Nephron progenitor cell (in vitro differentiated cells): ENCODE results near the gene UTP11.
A peak's percentile ranks its signal among the peaks of the same experiment; 100 is the strongest.

Experiments
- DNase-seq: peaks from one replicate; pipeline ENCODE4 v3.0.0; 2021
- H3K27ac Mint-ChIP-seq: 2 replicates; pipeline ENCODE4 v1.8.0; 2021; ENCODE audit warnings: mild to moderate bottlenecking, moderate library complexity, mixed read lengths
- H3K27me3 Mint-ChIP-seq: 2 replicates; pipeline ENCODE4 v1.8.0; 2021; ENCODE audit warnings: mild to moderate bottlenecking, low read depth, mixed read lengths; ENCODE audit not compliant: poor library complexity
- H3K36me3 Mint-ChIP-seq: 2 replicates; pipeline ENCODE4 v1.8.0; 2021; ENCODE audit warnings: low read depth, mixed read lengths
- H3K4me1 Mint-ChIP-seq: 2 replicates; pipeline ENCODE4 v1.8.0; 2021; ENCODE audit warnings: mixed read lengths
- H3K4me3 Mint-ChIP-seq: 2 replicates; pipeline ENCODE4 v1.8.0; 2021; ENCODE audit warnings: mild to moderate bottlenecking, moderate library complexity, mixed read lengths
- H3K9me3 Mint-ChIP-seq: 2 replicates; pipeline ENCODE4 v1.8.0; 2021; ENCODE audit warnings: mild to moderate bottlenecking, moderate library complexity, mixed read lengths
- TF ChIP-seq, protein P1 (sequence below): fragments of 200-600 bp; sonication (generic); IDR thresholded peaks from 2 replicates; pipeline ENCODE4 v1.5.0; 2021; ENCODE audit warnings: antibody characterized with exemption

UTP11 gene

DNA sequence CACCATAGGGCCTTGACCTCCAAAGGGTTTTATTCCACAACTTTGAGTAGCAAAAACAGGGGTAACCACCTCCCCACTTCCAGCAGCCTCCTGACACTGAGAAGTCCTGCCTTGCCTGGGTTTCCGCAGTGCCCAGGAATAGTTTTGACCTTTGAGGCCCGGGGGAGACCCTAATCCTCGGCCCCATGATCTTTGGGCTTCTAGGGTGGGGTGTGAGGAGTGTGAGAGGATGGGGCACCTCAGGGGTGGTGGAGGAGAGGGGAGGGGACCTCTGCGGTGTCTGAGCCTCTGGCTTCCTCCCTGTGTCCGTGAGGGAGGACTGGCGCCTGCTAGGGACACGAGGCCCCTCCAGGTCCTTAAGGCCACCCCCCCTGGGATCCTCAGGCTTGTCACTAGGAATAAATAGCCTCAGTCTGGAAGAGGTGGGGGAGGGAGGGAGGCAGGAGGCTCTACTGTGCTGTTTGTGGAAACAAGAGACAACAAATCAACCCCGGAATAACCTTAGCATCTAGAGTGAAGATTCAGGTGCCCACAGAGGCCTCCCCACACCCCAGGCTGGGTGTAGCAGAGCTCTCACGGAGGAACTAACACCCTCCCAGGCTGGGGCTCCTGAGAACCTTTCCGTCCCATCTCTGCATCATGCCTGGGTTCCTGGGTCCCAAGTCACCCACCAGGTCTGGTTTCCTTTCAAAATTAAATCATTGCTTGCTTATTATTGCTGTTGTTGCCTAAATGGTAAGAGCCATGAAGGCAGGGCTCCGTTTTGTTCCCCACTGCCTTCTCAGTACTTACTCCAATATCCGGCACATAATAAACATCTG lies 6.3 kb upstream of the UTP11 start:
- no peaks in the 10 kb centered on the region for H3K36me3 Mint-ChIP-seq
- peaks cover 5% of the 10 kb centered on the region for H3K27me3 Mint-ChIP-seq
- H3K4me3 Mint-ChIP-seq: peak overlapping the region; percentile 74
- peak overlapping the region; percentile 95 for H3K27ac Mint-ChIP-seq
- DNase-seq: peak; percentile 58
- no peaks in the 10 kb centered on the region for H3K9me3 Mint-ChIP-seq
- TF ChIP-seq, protein P1, sequence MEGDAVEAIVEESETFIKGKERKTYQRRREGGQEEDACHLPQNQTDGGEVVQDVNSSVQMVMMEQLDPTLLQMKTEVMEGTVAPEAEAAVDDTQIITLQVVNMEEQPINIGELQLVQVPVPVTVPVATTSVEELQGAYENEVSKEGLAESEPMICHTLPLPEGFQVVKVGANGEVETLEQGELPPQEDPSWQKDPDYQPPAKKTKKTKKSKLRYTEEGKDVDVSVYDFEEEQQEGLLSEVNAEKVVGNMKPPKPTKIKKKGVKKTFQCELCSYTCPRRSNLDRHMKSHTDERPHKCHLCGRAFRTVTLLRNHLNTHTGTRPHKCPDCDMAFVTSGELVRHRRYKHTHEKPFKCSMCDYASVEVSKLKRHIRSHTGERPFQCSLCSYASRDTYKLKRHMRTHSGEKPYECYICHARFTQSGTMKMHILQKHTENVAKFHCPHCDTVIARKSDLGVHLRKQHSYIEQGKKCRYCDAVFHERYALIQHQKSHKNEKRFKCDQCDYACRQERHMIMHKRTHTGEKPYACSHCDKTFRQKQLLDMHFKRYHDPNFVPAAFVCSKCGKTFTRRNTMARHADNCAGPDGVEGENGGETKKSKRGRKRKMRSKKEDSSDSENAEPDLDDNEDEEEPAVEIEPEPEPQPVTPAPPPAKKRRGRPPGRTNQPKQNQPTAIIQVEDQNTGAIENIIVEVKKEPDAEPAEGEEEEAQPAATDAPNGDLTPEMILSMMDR: no peak
- peaks cover 68% of the 10 kb centered on the region for H3K4me1 Mint-ChIP-seq

DNA sequence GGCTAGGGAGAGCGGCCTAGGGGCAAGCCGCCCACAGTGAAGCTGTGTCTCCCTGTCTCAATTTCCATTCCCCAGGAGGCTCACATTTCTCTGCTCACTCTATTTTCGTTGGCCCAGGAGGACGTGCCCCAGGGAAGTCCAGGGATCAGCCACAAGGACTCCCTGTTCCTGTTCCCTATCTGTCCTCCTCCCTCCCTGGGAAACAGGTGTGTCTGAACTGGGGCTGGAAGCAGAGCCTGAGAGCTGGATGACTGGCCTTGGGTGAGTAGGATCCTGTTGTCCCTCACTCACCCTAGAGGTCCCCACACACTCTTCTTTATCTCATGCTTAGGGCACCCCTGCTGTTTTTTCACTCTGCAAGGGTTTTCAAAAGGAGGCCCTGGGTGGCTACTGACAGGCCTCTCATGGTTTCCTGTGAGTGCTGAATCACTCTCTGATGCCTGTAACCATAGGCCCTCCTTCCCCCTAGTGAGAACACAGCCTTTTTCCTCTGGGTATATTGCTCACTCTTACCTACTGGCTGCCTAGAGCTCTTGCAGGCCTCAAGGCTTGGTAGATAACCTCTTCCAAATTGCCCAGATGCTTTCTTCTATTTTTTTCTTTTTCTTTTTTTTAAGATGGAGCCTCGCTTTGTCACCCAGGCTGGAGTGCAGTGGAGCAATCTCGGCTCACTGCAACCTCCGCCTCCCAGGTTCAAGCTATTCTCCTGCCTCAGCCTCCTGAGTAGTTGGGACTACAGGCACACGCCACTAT lies 3.3 kb upstream of the UTP11 start:
- H3K4me3 Mint-ChIP-seq: peak overlapping the region; percentile 38
- H3K27ac Mint-ChIP-seq: peak overlapping the region; percentile 90
- peaks cover 7% of the 10 kb centered on the region for H3K9me3 Mint-ChIP-seq
- peaks cover 5% of the 10 kb centered on the region for H3K27me3 Mint-ChIP-seq
- H3K36me3 Mint-ChIP-seq: no peaks in the 10 kb centered on the region
- TF ChIP-seq, protein P1: no peak
- no peak for DNase-seq
- H3K4me1 Mint-ChIP-seq: peaks cover 67% of the 10 kb centered on the region

DNA sequence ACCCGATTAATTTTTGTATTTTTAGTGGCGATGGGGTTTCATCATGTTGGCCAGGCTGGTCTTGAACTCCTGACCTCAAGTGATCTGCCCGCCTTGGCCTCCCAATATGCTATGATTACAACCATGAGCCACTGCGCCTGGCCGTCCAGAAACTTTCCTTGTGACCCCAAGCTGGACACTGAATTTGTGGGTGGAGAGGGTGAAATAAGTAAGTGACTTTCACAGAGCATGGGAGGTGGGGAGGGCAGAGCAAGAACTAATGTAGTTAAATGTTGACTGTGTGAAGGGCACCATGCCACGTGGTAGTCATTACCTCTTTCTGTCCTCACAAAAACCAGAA lies 2.7 kb upstream of the UTP11 start:
- peaks cover 3% of the 10 kb centered on the region for H3K27me3 Mint-ChIP-seq
- H3K4me3 Mint-ChIP-seq: no peak overlapping the region
- H3K9me3 Mint-ChIP-seq: peaks cover 7% of the 10 kb centered on the region
- H3K36me3 Mint-ChIP-seq: no peaks in the 10 kb centered on the region
- TF ChIP-seq, protein P1: no peak
- H3K27ac Mint-ChIP-seq: no peak overlapping the region
- DNase-seq: no peak
- H3K4me1 Mint-ChIP-seq: peaks cover 65% of the 10 kb centered on the region

DNA sequence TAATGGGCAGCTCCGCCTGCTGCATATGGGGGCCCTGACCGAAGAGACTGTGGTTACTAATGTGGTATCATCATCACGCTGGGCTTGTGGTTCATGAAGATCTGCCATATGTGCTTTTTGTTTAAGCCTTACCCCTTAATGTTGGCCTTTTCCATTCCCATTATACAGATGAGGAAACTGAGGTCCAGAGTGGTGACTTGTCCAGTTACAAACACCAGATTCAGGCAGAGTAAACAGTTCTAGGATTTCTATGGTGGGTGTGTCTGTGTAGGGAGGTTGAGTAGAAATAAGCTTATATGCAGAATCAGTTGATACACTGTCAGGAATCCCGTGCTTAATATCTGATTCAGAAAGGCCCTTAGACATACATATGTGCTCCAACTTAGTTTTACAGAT lies 691 bp downstream of the UTP11 start:
- H3K27ac Mint-ChIP-seq: peak overlapping the region; percentile 98
- H3K9me3 Mint-ChIP-seq: peaks cover 7% of the 10 kb centered on the region
- H3K4me1 Mint-ChIP-seq: peaks cover 59% of the 10 kb centered on the region
- H3K36me3 Mint-ChIP-seq: peaks cover 13% of the 10 kb centered on the region
- DNase-seq: no peak
- H3K27me3 Mint-ChIP-seq: peaks cover 3% of the 10 kb centered on the region
- H3K4me3 Mint-ChIP-seq: peak overlapping the region; percentile 96
- TF ChIP-seq, protein P1: no peak

DNA sequence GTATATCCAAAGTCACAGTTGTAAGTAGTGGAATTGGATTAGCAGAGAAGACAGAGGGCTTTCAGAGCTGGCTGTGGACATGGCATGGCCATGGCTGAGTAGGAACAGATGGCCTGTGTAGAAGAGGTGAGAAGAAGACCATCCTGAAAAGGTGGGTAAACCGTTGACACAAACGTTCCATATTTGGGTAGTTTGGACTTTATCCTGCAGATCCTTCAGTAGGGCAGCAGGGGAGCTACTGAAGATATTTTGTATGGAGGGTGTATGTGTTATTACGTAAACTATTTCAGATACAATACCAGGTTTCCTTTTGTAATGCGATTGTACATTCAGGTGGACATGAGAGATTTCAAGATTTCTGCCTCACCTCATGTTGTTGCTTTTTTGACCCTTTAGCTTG lies 1.6 kb downstream of the UTP11 start:
- Mint-ChIP-seq H3K4me3 (peak overlapping the region; percentile 96), H3K36me3 (peaks cover 22% of the 10 kb centered on the region), H3K27me3 (peaks cover 3% of the 10 kb centered on the region), H3K9me3 (peaks cover 7% of the 10 kb centered on the region), H3K4me1 (peaks cover 58% of the 10 kb centered on the region), H3K27ac (peak overlapping the region; percentile 68)
- no peak for DNase-seq
- TF ChIP-seq, protein P1: no peak
